Prostate gland (tissue), 2 donors: ENCODE measurements around the gene MXRA8.

Experiments
- POLR2A ChIP-seq: fragments of 450-650 bp; IDR thresholded peaks from one replicate; pipeline ENCODE4 v1.6.1; 2016; ENCODE audit warnings: antibody characterized with exemption, mild to moderate bottlenecking
- POLR2AphosphoS5 ChIP-seq: sonication (generic); formaldehyde crosslinking; IDR thresholded peaks from one replicate; pipeline ENCODE4 v1.6.1; 2017; ENCODE audit warnings: antibody characterized with exemption
- TF ChIP-seq, protein P1 (sequence below), 4 experiments: fragments of 200-600 bp in 2 of 4; fragments of 450-650 bp in 2 of 4; sonication (generic) in 2 of 4; IDR thresholded peaks; 1 replicate in 3 of 4; 2 replicates in 1 of 4; pipeline ENCODE4 v1.5.1; 2016 to 2019; ENCODE audit warnings: antibody characterized with exemption in 4 of 4, mild to moderate bottlenecking in 2 of 4, moderate library complexity in 2 of 4

DNA sequence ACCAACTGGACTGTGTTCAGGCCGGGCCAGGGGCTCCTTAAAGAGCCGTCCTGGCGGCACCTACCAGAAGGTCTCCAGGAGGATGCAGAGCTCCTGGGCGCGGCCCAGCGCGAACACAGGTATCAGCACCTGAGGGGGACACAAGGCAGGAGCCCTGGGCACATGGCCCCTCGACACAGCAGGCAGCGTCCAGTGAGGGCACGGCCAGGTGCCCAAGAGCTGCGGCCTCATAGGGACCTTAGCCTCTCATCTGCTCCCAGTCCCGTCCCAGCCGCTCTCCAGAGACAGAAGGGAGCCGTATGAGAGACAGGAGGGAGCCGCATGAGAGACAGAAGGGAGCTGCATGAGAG, 44.1 kb downstream of the MXRA8 start:
- TF ChIP-seq, protein P1, sequence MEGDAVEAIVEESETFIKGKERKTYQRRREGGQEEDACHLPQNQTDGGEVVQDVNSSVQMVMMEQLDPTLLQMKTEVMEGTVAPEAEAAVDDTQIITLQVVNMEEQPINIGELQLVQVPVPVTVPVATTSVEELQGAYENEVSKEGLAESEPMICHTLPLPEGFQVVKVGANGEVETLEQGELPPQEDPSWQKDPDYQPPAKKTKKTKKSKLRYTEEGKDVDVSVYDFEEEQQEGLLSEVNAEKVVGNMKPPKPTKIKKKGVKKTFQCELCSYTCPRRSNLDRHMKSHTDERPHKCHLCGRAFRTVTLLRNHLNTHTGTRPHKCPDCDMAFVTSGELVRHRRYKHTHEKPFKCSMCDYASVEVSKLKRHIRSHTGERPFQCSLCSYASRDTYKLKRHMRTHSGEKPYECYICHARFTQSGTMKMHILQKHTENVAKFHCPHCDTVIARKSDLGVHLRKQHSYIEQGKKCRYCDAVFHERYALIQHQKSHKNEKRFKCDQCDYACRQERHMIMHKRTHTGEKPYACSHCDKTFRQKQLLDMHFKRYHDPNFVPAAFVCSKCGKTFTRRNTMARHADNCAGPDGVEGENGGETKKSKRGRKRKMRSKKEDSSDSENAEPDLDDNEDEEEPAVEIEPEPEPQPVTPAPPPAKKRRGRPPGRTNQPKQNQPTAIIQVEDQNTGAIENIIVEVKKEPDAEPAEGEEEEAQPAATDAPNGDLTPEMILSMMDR (IDR thresholded peaks at IDR 0.05): no peak
- TF ChIP-seq POLR2A: no peak
- TF ChIP-seq POLR2AphosphoS5: no peak
